GM21528 (cell line): ENCODE data around the gene RUNX1.

Source experiments
- ATAC-seq: cut with Tn5 transposase; IDR thresholded peaks from one replicate; pipeline ENCODE4 v1.9.1; 2021; ENCODE audit warnings: mild to moderate bottlenecking, moderate library complexity; ENCODE audit not compliant: unreplicated experiment, low FRiP score

Gene RUNX1

DNA sequence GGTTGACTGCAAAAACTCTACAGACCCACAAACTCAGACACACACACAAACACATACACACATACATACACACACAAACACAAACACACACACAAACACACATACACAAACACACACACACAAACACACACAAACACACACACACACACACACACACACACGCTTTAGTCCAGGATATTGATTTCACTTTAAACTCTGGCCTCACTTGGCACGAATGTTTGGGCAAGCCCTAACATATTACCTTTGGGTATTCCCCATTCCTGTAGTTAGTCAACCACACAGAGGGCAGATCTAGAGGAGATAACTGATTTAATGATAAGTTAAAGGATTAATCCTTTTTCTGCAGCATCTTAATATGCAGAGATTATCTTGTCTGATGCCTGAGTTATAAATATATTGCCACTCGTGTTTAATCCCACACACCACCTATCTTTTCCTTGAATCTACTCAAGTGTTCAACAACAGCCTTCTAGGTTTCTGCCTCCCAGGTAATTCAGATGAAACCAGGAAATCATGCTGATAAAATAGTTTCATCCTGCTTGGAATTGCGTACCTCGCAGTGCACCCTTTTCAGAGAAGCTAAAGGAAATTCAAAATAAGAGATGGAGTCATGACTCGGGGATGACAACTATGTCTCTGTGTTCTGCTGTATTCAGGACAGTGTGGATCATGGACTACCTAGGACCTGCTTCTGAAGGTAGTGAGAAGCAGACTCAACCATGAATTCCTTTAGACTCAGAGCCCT is 14.5 kb upstream of the RUNX1 start:
- ATAC-seq: no peak

DNA sequence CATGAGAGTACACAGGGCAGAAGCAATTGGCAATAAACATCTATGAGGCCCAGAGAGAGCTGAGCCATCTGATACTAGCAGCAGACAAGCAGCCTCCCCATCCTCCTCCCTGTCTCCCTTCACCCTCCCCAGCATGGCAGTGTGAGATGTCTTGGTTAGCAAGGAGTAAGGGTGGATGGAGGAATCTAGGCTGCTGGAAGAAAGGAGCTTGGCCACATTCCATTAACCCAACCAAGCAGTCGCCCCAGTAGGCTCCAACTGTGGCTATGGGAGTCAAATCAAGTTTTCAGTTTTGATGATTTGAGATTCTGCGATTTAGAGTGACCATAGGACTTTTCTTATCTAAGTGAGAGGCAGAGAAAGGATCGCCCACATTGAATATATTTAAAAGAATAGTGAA is 12.9 kb upstream of the RUNX1 start:
- no peak for ATAC-seq

DNA sequence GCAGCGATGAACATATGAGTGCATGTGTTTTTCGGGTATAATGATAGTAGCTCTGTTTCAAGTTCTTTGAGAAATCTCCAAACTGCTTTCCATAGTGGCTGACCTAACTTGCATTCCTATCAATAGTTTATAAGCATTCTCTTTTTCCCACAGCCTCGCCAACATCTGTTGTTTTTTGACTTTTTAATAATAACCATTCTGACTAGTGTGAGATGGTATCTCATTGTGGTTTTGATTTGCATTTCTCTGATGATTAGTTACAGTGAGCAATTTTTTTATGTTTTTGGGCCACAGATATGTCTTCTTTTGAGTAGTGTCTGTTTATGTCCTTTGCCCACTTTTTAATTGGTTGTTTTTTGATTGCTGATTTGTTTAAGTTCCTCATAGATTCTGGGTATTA is 10.6 kb upstream of the RUNX1 start:
- ATAC-seq: no peak

DNA sequence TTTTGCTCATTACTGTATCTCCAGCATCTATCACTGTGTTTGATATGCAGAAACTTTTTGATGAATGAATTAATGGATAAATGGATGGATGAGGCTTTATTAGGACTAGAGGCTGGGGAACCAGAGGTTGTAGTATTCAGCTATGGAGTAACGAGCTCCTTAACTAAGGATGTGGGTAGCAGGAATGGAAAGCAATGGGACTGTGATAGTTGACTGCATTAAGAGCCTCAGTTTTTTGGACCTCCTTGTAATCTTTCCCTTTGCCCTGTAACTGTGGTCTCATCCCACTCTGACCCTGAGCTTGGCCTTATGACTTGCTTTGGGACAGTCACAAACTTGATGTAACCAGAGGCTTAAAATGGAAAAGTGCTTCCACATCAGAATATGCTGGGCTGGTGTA is 9.0 kb upstream of the RUNX1 start:
- ATAC-seq: no peak

DNA sequence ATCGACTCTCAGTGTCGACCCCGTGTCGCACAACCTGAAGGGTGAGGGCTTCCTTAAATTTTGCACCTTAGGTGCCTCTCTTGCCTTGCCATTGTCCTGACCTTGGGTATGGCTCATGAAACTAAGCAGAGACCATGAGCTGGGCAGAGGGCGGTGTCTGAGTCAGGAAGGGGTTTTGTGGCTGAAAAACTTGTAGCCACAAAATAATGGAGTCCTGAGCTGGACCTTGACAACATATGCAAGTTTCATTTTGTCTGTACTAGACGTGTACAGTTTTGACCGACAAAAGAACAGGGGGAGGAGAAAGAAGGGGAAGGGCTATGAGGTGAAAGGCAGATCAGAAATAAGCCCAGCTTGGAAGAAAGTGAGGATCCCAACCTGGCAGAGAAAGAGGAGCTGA is 8.3 kb upstream of the RUNX1 start:
- no peak for ATAC-seq

DNA sequence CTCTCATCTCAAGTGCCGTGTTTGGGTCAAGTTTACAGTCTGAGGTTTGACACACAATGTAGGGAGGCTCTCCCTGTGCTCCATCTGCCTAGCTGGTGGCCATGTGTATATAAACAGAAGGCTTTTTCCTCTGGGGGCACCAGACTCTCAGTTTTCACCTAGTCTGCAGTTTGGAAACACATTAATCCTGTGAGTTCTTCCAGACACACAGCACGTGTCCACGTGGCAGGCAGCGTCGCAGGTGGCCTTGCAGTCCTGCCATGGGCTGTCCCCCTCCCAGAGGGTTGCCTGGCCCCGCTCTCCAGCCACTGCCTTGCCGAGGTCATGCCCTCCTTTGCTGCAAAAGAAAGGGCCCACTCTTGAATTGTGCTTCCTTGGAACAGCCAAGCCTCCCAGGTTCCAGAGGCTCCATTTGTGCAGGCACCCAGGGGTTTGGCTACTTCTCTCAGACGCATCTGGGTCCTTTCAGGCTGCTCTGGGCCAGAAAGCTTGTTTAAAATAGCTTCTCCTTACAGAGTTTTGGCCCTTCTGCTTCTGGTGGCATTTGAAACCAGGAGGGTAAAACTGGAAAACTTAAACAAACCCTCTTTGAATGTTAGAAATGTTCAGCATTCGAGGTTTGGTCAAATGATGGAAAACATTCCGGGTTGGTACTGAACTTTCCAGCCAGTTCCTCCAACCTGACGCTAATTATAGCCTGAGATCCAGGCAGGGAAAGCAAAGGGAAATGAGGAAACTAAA is 4.4 kb upstream of the RUNX1 start:
- ATAC-seq: no peak

DNA sequence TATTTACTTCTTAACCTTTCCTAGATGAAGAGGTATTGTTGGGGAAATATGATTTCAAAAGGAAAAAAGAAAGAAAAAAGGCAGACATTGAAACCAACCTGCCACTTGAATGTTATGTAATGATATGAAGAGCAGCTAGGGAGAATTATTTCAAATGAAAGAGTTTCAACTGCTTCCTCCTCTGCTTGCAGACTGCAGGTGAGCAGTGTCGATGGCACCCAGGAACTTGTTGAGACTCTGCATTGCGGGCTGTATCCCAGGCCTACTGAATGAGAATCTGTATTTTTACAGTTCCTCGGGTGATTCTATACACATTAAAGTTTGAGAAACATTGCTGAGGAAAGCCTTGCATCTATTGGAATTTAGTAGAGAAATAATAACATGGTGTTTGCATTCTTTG is 3.7 kb upstream of the RUNX1 start:
- no peak for ATAC-seq

DNA sequence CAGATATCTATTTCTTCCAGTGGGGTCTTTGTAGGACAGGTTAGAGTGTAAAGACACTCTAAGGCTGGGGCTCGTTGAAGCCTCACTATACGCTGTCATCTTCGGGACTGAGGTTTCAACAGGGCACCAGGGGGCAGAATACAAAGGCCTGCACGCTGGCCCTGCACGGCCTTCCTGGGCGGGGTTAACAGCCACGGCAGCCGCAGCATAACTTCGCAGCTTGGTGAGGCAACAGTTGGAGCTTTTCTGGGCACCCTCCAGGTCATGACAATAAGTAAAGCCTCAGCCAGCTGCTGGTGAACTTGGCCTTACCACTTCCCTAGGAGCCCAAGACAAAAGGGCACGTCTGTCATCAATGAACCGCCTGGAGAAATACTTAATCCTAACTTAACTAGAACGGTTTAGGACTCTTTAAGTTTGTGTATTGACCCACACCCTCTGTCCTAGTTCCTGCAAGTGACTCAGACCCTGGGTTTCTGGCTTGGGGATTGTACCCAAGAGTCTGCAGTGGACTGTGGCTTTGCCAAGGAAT is 2.3 kb upstream of the RUNX1 start:
- ATAC-seq: no peak

DNA sequence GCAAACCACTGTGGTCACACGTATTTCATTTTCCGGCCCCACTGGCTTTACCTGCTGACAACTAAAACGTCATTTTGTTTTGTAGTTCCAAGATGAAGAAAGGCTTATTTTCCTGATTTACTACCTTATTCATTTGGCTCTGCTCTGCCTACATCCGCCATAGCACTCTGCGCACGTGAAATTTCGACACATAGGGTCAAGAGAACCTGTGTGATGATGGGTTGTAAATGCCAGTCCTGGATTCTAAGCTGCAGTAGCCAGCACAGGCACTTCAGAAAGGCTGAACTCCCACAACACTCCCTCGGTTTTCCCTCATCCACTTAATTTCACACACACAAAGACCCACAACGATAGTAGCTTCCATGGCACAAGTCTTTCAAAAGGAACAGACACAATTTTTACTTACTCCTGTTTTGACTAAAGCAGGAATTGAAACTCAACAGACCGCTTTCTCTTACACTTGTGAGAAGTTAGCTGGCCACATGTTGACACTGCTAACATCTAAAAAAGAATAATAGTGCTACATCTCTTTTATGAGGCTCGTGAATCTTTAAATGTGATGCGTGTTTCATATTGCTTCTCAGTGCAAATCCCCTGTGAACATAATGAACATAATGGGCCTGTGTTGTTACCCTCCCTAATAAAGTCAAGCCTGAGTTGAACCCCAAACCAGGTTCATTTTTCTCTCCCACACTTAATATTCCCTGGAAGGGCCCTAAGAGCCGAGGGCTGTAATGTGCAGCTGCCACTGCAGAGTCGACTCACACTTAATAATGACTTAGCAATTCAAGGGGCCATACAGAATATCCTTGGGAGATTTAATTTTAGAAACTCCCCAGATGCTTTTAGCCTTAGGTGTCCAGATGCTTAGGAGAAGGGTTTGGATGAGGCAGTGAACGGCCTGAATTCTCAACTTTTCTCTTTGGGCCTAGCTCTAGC is 1.5 kb upstream of the RUNX1 start:
- ATAC-seq: no peak

DNA sequence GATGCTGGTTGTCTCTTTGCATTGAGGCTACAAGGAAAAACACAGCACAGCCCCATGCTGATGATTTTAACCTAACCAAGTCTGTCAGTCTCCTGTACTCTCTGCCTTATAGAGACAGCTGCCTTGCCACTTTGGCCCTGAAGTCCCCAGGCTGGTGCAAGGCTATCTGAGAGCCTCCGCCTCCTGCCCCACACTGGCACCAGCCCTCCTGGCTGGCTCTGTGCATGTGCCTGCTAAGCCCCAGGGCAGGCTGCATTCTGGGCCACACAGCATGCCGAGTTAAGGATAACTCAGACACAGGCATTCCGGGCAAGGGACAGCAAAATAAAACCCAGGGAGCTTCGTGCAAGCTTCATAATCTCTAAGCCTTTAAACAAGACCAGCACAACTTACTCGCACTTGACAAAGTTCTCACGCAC is 910 bp downstream of the RUNX1 start:
- ATAC-seq: no peak

DNA sequence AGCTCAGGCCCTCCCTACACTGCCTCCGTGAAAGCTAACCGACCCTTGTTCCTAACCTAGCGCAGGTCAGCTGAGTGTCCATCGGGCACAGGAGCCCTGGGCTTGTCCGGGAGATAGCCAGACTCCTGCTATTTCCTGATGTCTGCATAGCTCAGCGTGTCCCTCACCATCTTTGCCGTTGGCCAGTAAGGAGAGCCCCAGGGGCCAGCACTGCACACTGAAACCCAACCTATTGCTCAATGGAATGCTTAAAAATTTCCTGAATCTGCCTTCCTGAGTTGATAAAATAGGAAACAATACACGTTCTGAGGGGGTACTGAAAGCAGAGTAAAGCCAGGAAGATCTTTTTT is 2.2 kb downstream of the RUNX1 start:
- no peak for ATAC-seq

DNA sequence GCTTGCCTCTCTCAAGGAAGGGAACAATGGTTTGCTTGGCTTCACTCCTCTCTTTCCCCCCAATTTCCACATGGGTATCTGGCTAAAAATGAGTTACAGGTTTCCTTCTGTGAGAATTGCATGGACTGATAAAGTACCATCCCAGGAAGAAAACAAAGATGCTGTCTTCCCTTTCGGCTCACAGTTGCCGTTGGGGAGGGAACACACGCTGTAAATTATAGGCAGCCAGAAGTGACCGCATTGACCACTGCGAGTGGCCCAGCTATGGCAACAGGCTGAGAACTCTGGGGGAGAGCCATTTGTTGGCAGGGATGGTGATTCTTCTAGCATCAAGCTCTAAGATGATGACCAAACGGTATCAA is 2.9 kb downstream of the RUNX1 start:
- ATAC-seq: no peak

DNA sequence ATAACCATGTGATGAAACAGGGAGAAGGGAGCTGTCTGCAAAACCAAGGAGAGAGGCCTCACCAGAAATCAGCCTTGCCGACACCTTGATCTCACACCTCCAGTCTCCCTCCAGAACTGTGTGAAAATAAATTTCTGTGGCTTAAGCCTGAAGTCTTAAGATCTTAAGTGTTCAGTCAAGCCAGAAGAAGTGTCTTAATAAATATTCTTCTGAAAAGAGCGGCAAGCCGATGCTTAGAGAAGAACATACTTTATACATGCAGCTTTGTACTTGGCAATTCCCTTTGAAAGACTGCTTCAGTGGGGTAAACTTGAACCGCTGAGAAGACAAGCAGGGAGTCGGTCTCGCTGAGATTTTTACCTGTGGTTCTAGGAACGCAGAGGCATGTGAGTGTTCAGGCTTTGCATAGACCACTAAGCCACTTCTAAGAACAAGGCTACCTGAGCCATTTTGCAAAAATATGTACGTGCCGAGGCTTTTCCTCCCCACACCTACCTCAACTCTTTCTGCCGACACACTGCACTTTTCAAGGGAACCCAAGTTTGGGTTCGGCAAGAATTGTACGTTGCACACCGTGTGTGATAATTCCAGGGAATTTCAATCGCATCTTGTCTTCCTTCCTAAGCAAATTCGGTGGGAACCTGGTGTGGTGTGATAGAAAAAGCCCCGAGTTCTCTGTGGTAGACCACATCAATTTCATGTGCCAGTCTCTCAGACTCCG is 3.4 kb downstream of the RUNX1 start:
- ATAC-seq: no peak

DNA sequence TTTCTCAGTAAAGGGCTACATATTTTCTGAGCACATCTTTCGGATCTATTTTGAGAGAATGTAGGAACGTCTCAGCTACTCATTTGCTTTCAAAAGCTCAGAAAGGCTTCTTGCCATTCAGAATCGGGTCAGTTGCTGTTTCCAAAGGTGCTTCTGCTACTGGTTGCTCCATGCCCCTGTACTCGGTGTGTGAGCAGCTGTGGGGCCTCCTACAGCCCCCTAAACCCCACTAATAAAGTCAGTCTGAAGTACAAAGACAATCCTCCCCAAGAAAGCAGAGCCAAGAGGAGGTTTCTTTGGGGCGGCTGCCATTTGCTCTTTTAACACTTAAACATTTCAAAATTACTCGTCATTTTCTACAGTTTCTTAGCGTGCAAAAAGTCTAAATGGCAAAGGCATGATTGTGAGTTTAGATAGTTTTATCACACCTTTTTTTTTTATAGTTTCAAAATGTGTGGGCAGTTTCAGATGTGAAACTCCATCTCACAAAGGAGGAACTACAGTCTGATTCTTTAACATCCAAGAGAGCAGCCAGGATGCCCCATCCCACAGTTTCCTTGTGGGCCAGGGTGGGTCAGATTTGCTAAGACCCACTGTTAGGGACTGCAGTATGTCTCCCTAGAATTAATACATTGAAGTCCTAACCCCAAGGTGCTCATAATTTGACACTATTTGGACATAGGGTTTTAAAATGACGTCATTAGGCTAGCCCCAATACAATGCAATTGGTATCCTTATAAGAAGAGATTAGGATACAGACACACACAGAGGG is 4.1 kb downstream of the RUNX1 start:
- no peak for ATAC-seq

DNA sequence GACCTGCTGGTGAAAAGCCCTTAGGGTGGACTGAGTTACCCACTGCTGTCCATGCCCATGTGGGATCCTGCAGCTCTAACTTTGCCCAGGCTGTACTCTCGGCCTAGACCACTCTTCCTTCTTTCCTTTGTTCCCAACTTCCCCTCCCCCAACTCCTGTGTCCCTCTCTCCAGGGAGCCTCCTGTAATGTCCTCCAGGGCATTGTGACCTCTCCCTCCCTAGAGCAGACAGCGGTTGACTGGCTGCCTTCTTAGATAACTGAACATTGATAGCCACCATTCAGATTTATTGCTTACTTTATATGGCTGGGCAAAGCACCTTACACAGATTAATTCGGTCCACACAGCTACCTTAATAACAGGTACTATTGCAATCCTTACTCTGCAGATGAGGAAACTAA is 5.0 kb downstream of the RUNX1 start:
- no peak for ATAC-seq

DNA sequence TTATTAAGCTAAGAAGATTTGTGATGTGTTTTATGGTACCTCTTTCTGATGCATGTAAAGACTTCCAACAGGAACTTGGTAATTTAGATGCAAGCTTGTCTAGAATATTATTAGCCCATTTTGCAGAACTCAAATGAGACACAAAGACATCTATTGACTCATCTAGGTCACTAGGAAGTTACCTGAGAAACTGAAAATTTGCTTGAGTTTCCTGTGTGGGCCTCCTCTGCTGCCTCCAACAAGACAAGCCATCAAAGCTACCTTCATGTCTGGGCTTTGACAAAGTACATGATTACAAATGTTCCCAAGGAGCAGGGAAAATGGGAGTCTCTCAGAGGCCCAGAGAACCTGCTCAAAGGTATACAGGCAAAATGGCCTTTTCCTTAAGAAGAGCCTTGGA is 5.6 kb downstream of the RUNX1 start:
- ATAC-seq: no peak

DNA sequence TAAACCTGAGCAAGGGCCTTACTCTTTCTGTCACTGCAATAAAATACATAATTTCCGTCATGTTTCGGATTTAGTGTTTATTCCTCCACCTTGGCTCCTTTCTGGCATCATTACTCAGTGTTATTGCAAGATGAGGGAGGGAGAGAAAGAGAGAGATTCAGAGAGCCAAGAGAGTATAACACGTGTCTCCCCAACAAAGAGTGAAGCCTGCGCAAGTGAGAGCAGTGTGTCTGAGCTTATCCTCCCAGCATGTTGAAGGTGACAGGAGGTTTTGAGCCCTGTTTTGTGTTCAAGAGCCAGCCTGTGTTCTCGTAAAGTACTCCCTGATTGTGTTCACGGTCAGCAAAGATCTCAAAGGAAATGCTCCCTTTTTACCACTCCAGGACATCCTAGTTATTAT is 6.3 kb downstream of the RUNX1 start:
- no peak for ATAC-seq

DNA sequence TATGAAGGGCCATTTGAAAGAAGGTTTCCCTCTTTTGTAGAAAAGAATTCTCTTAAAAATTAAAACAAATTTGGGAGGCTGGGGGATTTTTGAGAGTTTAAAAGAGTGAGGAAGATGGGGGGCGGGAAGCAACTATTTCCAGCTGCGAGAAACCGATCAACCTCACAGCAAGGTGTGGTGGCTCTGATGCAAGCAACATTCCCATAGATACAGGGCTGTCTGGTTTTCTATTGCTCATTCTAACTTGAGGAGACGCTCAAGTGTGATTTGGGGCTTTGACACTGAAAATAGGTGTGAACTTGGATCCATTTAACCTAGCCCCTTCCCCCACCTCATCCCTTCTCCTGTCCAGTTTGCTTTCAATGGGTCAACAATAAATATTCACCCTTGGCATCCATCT is 7.2 kb downstream of the RUNX1 start:
- ATAC-seq: no peak

DNA sequence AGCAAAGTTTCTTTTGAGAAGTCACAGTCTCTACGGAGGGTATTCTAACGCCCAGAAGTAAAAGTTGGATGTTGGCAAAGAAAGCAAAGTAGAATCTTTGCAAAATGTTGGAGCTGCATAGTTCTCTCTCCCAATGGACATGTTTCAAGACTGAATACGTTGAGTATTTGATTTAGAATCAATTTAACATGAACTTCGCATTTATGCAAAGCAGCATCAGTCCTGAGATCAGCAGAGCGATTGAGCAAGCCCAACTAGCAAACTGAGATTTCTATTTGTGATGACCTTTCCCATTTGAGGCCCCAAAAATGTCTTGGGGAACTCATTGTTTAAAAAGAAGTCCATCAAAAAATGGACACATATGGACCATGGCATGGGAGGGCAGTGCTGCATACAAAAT is 8.0 kb downstream of the RUNX1 start:
- ATAC-seq: no peak
